ENCODE measurements around the gene AKAP6. TPM values are rescaled to one million over a fixed set of nuclear protein-coding genes. Genes with fewer than 3 reads are reported as not detected.

AKAP6 gene
- total RNA-seq, 6 experiments from 2014 or later = 1.7 to 9.6 (median 4.3) TPM

GRCh38 chr14:32427726-32428528 lies 98.8 kb downstream of the AKAP6 start:
- 93% methylated on average over 4 of the region's 4 CpGs for WGBS (ENCODE audit: insufficient coverage, low coverage, low lambda C conversion rate, missing lambda C conversion rate)
- intact Hi-C loops (cut with DNase I) = no loop called here
- H3K4me3 ChIP-seq = no peak overlapping the region
- ATAC-seq (no peak), DNase-seq (no peak)
- H3K36me3 ChIP-seq = no peaks in the 10 kb centered on the region
- H3K9me3 ChIP-seq = no peaks in the 10 kb centered on the region
- no peaks in the 10 kb centered on the region for H3K27me3 ChIP-seq
- H3K4me1 ChIP-seq = no peaks in the 10 kb centered on the region
- no peak overlapping the region for H3K27ac ChIP-seq
- TF ChIP-seq CTCF (IDR thresholded peaks at IDR 0.05) (no peak), POLR2A (IDR thresholded peaks at IDR 0.05) (no peak)

GRCh38 chr14:32428875-32429274 lies 99.8 kb downstream of the AKAP6 start:
- TF ChIP-seq CTCF (IDR thresholded peaks at IDR 0.05) = no peak
- no peak for TF ChIP-seq POLR2A (IDR thresholded peaks at IDR 0.05)
- H3K4me3 ChIP-seq = no peak overlapping the region
- no peaks in the 10 kb centered on the region for H3K27me3 ChIP-seq
- H3K9me3 ChIP-seq = no peaks in the 10 kb centered on the region
- DNase-seq (no peak), ATAC-seq (no peak)
- no peaks in the 10 kb centered on the region for H3K4me1 ChIP-seq
- no peaks in the 10 kb centered on the region for H3K36me3 ChIP-seq
- intact Hi-C loops (cut with DNase I) = no loop called here
- H3K27ac ChIP-seq = no peak overlapping the region
- WGBS (ENCODE audit: insufficient coverage, low coverage, low lambda C conversion rate, missing lambda C conversion rate) = 73% methylated on average over 3 of the region's 4 CpGs

GRCh38 chr14:32430326-32430725 lies 101.2 kb downstream of the AKAP6 start:
- no peak for DNase-seq
- WGBS (ENCODE audit: insufficient coverage, low coverage, low lambda C conversion rate, missing lambda C conversion rate) = 86% methylated on average over 1 of the region's 4 CpGs

GRCh38 chr14:32432813-32433538 lies 103.9 kb downstream of the AKAP6 start:
- Histone ChIP-seq H3K4me1 (no peaks in the 10 kb centered on the region), H3K9me3 (no peaks in the 10 kb centered on the region), H3K27me3 (no peaks in the 10 kb centered on the region), H3K36me3 (no peaks in the 10 kb centered on the region), H3K4me3 (no peak overlapping the region), H3K27ac (no peak overlapping the region)
- TF ChIP-seq POLR2A (IDR thresholded peaks at IDR 0.05) = no peak
- TF ChIP-seq CTCF (IDR thresholded peaks at IDR 0.05) = no peak
- intact Hi-C loops (cut with DNase I) = no loop called here
- ATAC-seq = no peak
- no peak for DNase-seq
- 90% methylated on average over 8 of the region's 8 CpGs for WGBS (ENCODE audit: insufficient coverage, low coverage, low lambda C conversion rate, missing lambda C conversion rate)

More at GRCh38 chr14:32430326-32430725, 101.2 kb downstream of the AKAP6 start:
- intact Hi-C loops (cut with DNase I) = no loop called here
- Histone ChIP-seq H3K27ac (no peak overlapping the region), H3K9me3 (no peaks in the 10 kb centered on the region), H3K36me3 (no peaks in the 10 kb centered on the region), H3K27me3 (no peaks in the 10 kb centered on the region), H3K4me1 (no peaks in the 10 kb centered on the region), H3K4me3 (no peak overlapping the region)
- no peak for TF ChIP-seq CTCF (IDR thresholded peaks at IDR 0.05)
- TF ChIP-seq POLR2A (IDR thresholded peaks at IDR 0.05) = no peak
- no peak for ATAC-seq

Measured in right lobe of liver (tissue), 6 donors.